ENCODE results near the gene TSSK1B. TPM values are rescaled to one million over a fixed set of nuclear protein-coding genes. Genes with fewer than 3 reads are reported as not detected.

TSSK1B gene
- total RNA-seq, 1 experiment from 2014 or later: 0.33 TPM

DNA sequence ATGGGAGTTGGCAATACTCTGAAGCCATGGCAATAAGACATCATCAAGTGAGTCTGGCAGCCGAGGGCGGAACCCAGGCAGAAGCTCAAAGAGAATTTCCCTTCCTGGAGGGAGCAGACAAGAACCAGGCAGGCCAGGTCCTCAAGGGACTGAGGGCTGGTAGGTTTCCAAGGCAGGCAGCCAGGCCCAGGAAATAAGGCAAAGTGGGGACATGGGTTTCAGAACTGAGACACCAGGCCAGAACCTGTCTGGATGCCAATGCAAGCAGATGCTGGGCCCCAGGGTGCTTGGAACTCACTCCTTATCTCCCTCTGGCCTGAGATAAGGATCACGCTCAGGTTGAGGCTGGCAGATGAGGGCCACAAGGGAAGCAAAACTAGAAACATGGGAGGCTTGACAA is 8.9 kb downstream of the TSSK1B start:
- no TSS peak for BruUV-seq (replicated peaks)
- no peak overlapping the region for H2AFZ ChIP-seq (ENCODE audit: low read length)
- no peaks in the 10 kb centered on the region for H3K9me2 ChIP-seq (replicated peaks; ENCODE audit: low read length)
- H3K27me3 ChIP-seq (ENCODE audit: low read length): no peaks in the 10 kb centered on the region
- H3K4me2 ChIP-seq (ENCODE audit: low read length): no peak overlapping the region
- H3K9ac ChIP-seq (ENCODE audit: low read length): no peak overlapping the region
- ChIA-PET CTCF (no interaction called here), POLR2A (ENCODE audit: unreplicated experiment) (no interaction called here)
- no peak for TF ChIP-seq EZH2 (IDR thresholded peaks at IDR 0.05; ENCODE audit: low read length, unreplicated experiment)
- TF ChIP-seq, protein P1, sequence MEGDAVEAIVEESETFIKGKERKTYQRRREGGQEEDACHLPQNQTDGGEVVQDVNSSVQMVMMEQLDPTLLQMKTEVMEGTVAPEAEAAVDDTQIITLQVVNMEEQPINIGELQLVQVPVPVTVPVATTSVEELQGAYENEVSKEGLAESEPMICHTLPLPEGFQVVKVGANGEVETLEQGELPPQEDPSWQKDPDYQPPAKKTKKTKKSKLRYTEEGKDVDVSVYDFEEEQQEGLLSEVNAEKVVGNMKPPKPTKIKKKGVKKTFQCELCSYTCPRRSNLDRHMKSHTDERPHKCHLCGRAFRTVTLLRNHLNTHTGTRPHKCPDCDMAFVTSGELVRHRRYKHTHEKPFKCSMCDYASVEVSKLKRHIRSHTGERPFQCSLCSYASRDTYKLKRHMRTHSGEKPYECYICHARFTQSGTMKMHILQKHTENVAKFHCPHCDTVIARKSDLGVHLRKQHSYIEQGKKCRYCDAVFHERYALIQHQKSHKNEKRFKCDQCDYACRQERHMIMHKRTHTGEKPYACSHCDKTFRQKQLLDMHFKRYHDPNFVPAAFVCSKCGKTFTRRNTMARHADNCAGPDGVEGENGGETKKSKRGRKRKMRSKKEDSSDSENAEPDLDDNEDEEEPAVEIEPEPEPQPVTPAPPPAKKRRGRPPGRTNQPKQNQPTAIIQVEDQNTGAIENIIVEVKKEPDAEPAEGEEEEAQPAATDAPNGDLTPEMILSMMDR (conservative IDR thresholded peaks at IDR 0.05; ENCODE audit: low read depth, low read length): no peak
- TF ChIP-seq EZH2phosphoT487 (IDR thresholded peaks at IDR 0.05; ENCODE audit: borderline replicate concordance, low read length): no peak
- H3K36me3 ChIP-seq (ENCODE audit: low read depth, low read length): no peaks in the 10 kb centered on the region
- H3K9me3 ChIP-seq (ENCODE audit: low read length): no peaks in the 10 kb centered on the region
- intact Hi-C loops (cut with micrococcal nuclease): no loop called here
- DNase-seq: no peak
- no peaks in the 10 kb centered on the region for H3K79me2 ChIP-seq (ENCODE audit: low read length)
- no peaks in the 10 kb centered on the region for H3F3A ChIP-seq (ENCODE audit: low read length, unreplicated experiment)
- no peak overlapping the region for H3K4me3 ChIP-seq (ENCODE audit: low read length)
- ATAC-seq: no peak
- no peaks in the 10 kb centered on the region for H3K4me1 ChIP-seq (ENCODE audit: insufficient read depth, low read length)
- no peaks in the 10 kb centered on the region for H4K20me1 ChIP-seq (ENCODE audit: low read length)
- H3K27ac ChIP-seq (ENCODE audit: low read length): no peak overlapping the region

DNA sequence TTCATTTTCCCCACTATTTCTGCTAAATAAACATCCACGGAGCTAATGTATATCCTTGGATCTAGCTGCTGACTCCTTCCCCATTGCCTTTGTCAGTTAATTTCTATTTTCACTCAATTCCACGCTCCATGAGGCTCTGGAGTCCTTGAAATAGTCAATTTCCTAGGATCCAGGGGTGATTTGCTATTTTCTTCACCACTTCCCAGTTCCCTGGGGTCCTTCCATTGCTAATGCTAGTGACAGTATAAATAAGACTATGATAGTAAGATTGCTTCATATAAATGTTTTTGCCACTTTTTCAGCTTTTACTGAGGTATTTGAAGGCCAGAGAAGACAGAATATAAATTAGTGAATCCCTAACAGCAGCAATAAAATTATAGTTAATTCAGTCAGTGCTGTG is 13.1 kb downstream of the TSSK1B start:
- Histone ChIP-seq H2AFZ (ENCODE audit: low read length) (no peak overlapping the region), H3K36me3 (ENCODE audit: low read depth, low read length) (no peaks in the 10 kb centered on the region), H3K9me2 (replicated peaks; ENCODE audit: low read length) (no peaks in the 10 kb centered on the region), H3K9me3 (ENCODE audit: low read length) (no peaks in the 10 kb centered on the region), H3K79me2 (ENCODE audit: low read length) (no peaks in the 10 kb centered on the region), H3K4me1 (ENCODE audit: insufficient read depth, low read length) (no peaks in the 10 kb centered on the region), H3K4me3 (ENCODE audit: low read length) (no peak overlapping the region), H3F3A (ENCODE audit: low read length, unreplicated experiment) (no peaks in the 10 kb centered on the region), H3K9ac (ENCODE audit: low read length) (no peak overlapping the region), H4K20me1 (ENCODE audit: low read length) (no peaks in the 10 kb centered on the region), H3K4me2 (ENCODE audit: low read length) (no peak overlapping the region), H3K27ac (ENCODE audit: low read length) (no peak overlapping the region), H3K27me3 (ENCODE audit: low read length) (no peaks in the 10 kb centered on the region)
- ChIA-PET CTCF (no interaction called here), POLR2A (ENCODE audit: unreplicated experiment) (no interaction called here)
- intact Hi-C loops (cut with micrococcal nuclease): no loop called here
- BruUV-seq (replicated peaks): no TSS peak
- TF ChIP-seq, protein P1 (conservative IDR thresholded peaks at IDR 0.05; ENCODE audit: low read depth, low read length): no peak
- TF ChIP-seq EZH2phosphoT487 (IDR thresholded peaks at IDR 0.05; ENCODE audit: borderline replicate concordance, low read length) (no peak), EZH2 (IDR thresholded peaks at IDR 0.05; ENCODE audit: low read length, unreplicated experiment) (no peak)
- ATAC-seq (no peak), DNase-seq (no peak)

DNA sequence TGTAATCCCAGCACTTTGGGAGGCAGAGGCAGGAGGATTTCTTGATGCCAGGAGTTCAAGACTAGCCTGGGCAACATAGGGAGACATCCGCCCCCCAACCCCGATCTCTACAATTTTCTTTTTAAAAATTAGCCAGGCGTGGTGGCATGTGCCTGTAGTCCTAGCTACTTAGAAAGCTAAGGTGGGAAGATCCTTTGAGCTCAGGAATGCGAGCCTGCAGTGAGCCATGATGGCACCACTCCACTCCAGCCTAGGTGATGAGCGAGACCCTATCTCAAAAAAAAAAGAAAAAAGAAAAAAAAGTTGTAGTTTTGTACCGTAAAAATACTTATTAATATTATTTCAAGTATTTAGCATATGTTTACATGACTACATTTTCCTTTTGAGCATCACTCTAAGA is 29.3 kb downstream of the TSSK1B start:
- TF ChIP-seq EZH2 (IDR thresholded peaks at IDR 0.05; ENCODE audit: low read length, unreplicated experiment) (no peak), EZH2phosphoT487 (IDR thresholded peaks at IDR 0.05; ENCODE audit: borderline replicate concordance, low read length) (no peak)
- TF ChIP-seq, protein P1 (conservative IDR thresholded peaks at IDR 0.05; ENCODE audit: low read depth, low read length): no peak
- H3F3A ChIP-seq (ENCODE audit: low read length, unreplicated experiment): no peaks in the 10 kb centered on the region
- BruUV-seq (replicated peaks): no TSS peak
- intact Hi-C loops (cut with micrococcal nuclease): no loop called here
- H3K9ac ChIP-seq (ENCODE audit: low read length): no peak overlapping the region
- ATAC-seq (no peak), DNase-seq (no peak)
- no peak overlapping the region for H3K27ac ChIP-seq (ENCODE audit: low read length)
- H3K4me3 ChIP-seq (ENCODE audit: low read length): no peak overlapping the region
- no peaks in the 10 kb centered on the region for H4K20me1 ChIP-seq (ENCODE audit: low read length)
- H2AFZ ChIP-seq (ENCODE audit: low read length): no peak overlapping the region
- H3K9me3 ChIP-seq (ENCODE audit: low read length): no peaks in the 10 kb centered on the region
- no peaks in the 10 kb centered on the region for H3K36me3 ChIP-seq (ENCODE audit: low read depth, low read length)
- POLR2A ChIA-PET (ENCODE audit: unreplicated experiment): no interaction called here
- no peaks in the 10 kb centered on the region for H3K79me2 ChIP-seq (ENCODE audit: low read length)
- H3K9me2 ChIP-seq (replicated peaks; ENCODE audit: low read length): no peaks in the 10 kb centered on the region
- no peaks in the 10 kb centered on the region for H3K4me1 ChIP-seq (ENCODE audit: insufficient read depth, low read length)
- CTCF ChIA-PET: no interaction called here
- no peak overlapping the region for H3K4me2 ChIP-seq (ENCODE audit: low read length)
- H3K27me3 ChIP-seq (ENCODE audit: low read length): 0 out of 2 replicates have a peak, but pooled peaks cover 11% of the 10 kb centered on the region

All from PC-3 (cell line).